Keratinocyte (primary cell): Measurements from ENCODE around the gene GPR160.

Experiments used
- EZH2 ChIP-seq: IDR thresholded peaks from one replicate; pipeline ENCODE4 v1.6.1; 2012; ENCODE audit warnings: inconsistent platforms, mild to moderate bottlenecking, low read length, moderate library complexity
- TF ChIP-seq, protein P1 (sequence below), 3 experiments: IDR thresholded peaks in 1 of 3; conservative IDR thresholded peaks in 1 of 3; optimal IDR thresholded peaks in 1 of 3; 2 replicates in 2 of 3; 3 replicates in 1 of 3; pipeline versions ENCODE3 to v1.5.1; 2011; ENCODE audit warnings: low read length in 3 of 3, mild to moderate bottlenecking in 3 of 3, moderate library complexity in 2 of 3, control low read depth in 1 of 3, inconsistent platforms in 1 of 3; ENCODE audit not compliant: insufficient read depth in 2 of 3; ENCODE audit errors: extremely low read depth in 1 of 3

DNA sequence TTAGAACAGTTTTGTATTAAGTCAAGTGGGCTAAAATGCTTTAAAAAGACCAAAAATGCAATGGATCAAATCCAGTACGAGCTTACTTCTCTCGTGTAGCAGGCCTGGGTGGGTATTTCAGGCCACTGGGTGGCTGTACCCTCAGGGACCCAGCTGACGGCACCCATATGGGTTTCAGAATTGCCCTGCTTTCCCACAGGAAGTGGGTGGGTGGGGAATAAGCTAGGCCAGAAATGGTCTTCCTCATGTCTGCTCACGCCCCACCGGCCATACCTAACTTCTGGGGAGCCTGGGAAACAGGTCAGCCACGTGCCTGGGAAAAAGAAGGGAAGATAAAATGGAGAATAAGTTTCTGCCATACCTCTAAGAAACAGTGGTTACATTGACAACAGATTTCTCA, 20.3 kb downstream of the GPR160 start:
- TF ChIP-seq, protein P1, sequence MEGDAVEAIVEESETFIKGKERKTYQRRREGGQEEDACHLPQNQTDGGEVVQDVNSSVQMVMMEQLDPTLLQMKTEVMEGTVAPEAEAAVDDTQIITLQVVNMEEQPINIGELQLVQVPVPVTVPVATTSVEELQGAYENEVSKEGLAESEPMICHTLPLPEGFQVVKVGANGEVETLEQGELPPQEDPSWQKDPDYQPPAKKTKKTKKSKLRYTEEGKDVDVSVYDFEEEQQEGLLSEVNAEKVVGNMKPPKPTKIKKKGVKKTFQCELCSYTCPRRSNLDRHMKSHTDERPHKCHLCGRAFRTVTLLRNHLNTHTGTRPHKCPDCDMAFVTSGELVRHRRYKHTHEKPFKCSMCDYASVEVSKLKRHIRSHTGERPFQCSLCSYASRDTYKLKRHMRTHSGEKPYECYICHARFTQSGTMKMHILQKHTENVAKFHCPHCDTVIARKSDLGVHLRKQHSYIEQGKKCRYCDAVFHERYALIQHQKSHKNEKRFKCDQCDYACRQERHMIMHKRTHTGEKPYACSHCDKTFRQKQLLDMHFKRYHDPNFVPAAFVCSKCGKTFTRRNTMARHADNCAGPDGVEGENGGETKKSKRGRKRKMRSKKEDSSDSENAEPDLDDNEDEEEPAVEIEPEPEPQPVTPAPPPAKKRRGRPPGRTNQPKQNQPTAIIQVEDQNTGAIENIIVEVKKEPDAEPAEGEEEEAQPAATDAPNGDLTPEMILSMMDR (optimal IDR thresholded peaks at IDR 0.05 in 1 of 3, IDR thresholded peaks at IDR 0.05 in 1 of 3, conservative IDR thresholded peaks at IDR 0.05 in 1 of 3; ENCODE audit: extremely low read depth in 1 of 3, insufficient read depth in 2 of 3, low read length in 3 of 3), result no peak
- no peak for TF ChIP-seq EZH2
